ENCODE data around the gene SLC35F4.

Gene SLC35F4

GRCh38 chr14:57749267-57749666, 116.6 kb downstream of the SLC35F4 start:
- H3K9me2 ChIP-seq (replicated peaks; ENCODE audit: insufficient read depth, low read length): no peaks in the 10 kb centered on the region
- no peaks in the 10 kb centered on the region for H3F3A ChIP-seq (ENCODE audit: insufficient read depth, low read length)
- no peaks in the 10 kb centered on the region for H4K20me1 ChIP-seq (ENCODE audit: insufficient read depth, low read length)
- no peak overlapping the region for H2AFZ ChIP-seq (ENCODE audit: low read length)
- DNase-seq: no peak
- H3K27ac ChIP-seq (ENCODE audit: low read length): no peak overlapping the region
- H3K9ac ChIP-seq (ENCODE audit: low read length): no peak overlapping the region
- no peaks in the 10 kb centered on the region for H3K9me3 ChIP-seq (replicated peaks; ENCODE audit: insufficient read depth, low read length)
- no peaks in the 10 kb centered on the region for H3K4me1 ChIP-seq (ENCODE audit: low read length)
- no peak overlapping the region for H3K4me2 ChIP-seq (ENCODE audit: low read depth, low read length)
- H3K79me2 ChIP-seq (ENCODE audit: low read length): no peaks in the 10 kb centered on the region
- H3K27me3 ChIP-seq (replicated peaks; ENCODE audit: insufficient read depth, low read length): no peaks in the 10 kb centered on the region
- H3K4me3 ChIP-seq (ENCODE audit: low read length): no peak overlapping the region
- H3K36me3 ChIP-seq (replicated peaks; ENCODE audit: insufficient read depth, low read length): no peaks in the 10 kb centered on the region
- TF ChIP-seq EZH2phosphoT487 (IDR thresholded peaks at IDR 0.05; ENCODE audit: low read length): no peak
- no peak for TF ChIP-seq CTCF (IDR thresholded peaks at IDR 0.05; ENCODE audit: low read length)
- no peak for TF ChIP-seq EZH2 (optimal IDR thresholded peaks at IDR 0.05; ENCODE audit: low read depth, low read length)

DNA sequence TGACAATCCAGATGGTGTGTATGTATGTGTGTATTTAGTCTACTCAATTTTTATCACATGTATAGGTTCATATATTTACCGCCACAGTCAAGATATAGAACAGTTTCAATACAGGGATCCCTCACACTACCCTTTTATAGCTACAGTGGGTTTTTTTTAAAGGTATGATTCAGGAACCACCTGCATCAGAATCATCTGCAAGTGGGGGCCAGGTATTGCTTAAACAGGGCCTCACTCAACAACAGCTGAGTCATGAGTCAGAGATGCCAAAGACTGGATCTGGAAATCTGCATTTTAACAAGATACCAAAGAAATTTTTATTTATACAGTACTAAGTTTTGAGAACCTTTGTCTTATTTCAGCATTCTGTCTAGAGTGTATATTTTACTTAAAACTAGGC, 117.6 kb downstream of the SLC35F4 start:
- no peaks in the 10 kb centered on the region for H3K27me3 ChIP-seq (replicated peaks; ENCODE audit: insufficient read depth, low read length)
- no peak overlapping the region for H3K27ac ChIP-seq (ENCODE audit: low read length)
- no peaks in the 10 kb centered on the region for H3F3A ChIP-seq (ENCODE audit: insufficient read depth, low read length)
- no peaks in the 10 kb centered on the region for H3K9me3 ChIP-seq (replicated peaks; ENCODE audit: insufficient read depth, low read length)
- H3K4me1 ChIP-seq (ENCODE audit: low read length): no peaks in the 10 kb centered on the region
- no peak for DNase-seq
- H3K36me3 ChIP-seq (replicated peaks; ENCODE audit: insufficient read depth, low read length): no peaks in the 10 kb centered on the region
- H4K20me1 ChIP-seq (ENCODE audit: insufficient read depth, low read length): no peaks in the 10 kb centered on the region
- no peaks in the 10 kb centered on the region for H3K79me2 ChIP-seq (ENCODE audit: low read length)
- no peaks in the 10 kb centered on the region for H3K9me2 ChIP-seq (replicated peaks; ENCODE audit: insufficient read depth, low read length)
- H3K4me3 ChIP-seq (ENCODE audit: low read length): no peak overlapping the region
- H2AFZ ChIP-seq (ENCODE audit: low read length): no peak overlapping the region
- TF ChIP-seq CTCF (IDR thresholded peaks at IDR 0.05; ENCODE audit: low read length) (no peak), EZH2phosphoT487 (IDR thresholded peaks at IDR 0.05; ENCODE audit: low read length) (no peak), EZH2 (optimal IDR thresholded peaks at IDR 0.05; ENCODE audit: low read depth, low read length) (no peak)
- no peak overlapping the region for H3K4me2 ChIP-seq (ENCODE audit: low read depth, low read length)
- no peak overlapping the region for H3K9ac ChIP-seq (ENCODE audit: low read length)

GRCh38 chr14:57747036-57747435, 118.9 kb downstream of the SLC35F4 start:
- no peak overlapping the region for H3K9ac ChIP-seq (ENCODE audit: low read length)
- no peaks in the 10 kb centered on the region for H3K4me1 ChIP-seq (ENCODE audit: low read length)
- H3K9me3 ChIP-seq (replicated peaks; ENCODE audit: insufficient read depth, low read length): no peaks in the 10 kb centered on the region
- no peaks in the 10 kb centered on the region for H4K20me1 ChIP-seq (ENCODE audit: insufficient read depth, low read length)
- no peak overlapping the region for H3K27ac ChIP-seq (ENCODE audit: low read length)
- DNase-seq: no peak
- no peaks in the 10 kb centered on the region for H3K27me3 ChIP-seq (replicated peaks; ENCODE audit: insufficient read depth, low read length)
- TF ChIP-seq EZH2 (optimal IDR thresholded peaks at IDR 0.05; ENCODE audit: low read depth, low read length): no peak
- TF ChIP-seq CTCF (IDR thresholded peaks at IDR 0.05; ENCODE audit: low read length): no peak
- no peak for TF ChIP-seq EZH2phosphoT487 (IDR thresholded peaks at IDR 0.05; ENCODE audit: low read length)
- no peaks in the 10 kb centered on the region for H3K36me3 ChIP-seq (replicated peaks; ENCODE audit: insufficient read depth, low read length)
- no peaks in the 10 kb centered on the region for H3K9me2 ChIP-seq (replicated peaks; ENCODE audit: insufficient read depth, low read length)
- H2AFZ ChIP-seq (ENCODE audit: low read length): no peak overlapping the region
- H3K79me2 ChIP-seq (ENCODE audit: low read length): no peaks in the 10 kb centered on the region
- no peaks in the 10 kb centered on the region for H3F3A ChIP-seq (ENCODE audit: insufficient read depth, low read length)
- H3K4me3 ChIP-seq (ENCODE audit: low read length): no peak overlapping the region
- no peak overlapping the region for H3K4me2 ChIP-seq (ENCODE audit: low read depth, low read length)

All from MM.1S (cell line).